ENCODE measurements around the gene ANKH. TPM values are rescaled to one million over a fixed set of nuclear protein-coding genes. Genes with fewer than 3 reads are reported as not detected.
"Not testable (repeated sequence)": the region's sequence is repeated elsewhere in the genome, so short reads cannot be mapped to it uniquely, and the experiment has no call there.

The ANKH gene
- total RNA-seq, 1 experiment from 2014 or later, result 4.7 TPM

- Mint-ChIP-seq H3K9me3 (ENCODE audit: unreplicated experiment) (no peaks in the 10 kb centered on the region), H3K36me3 (ENCODE audit: insufficient read depth, unreplicated experiment) (no peaks in the 10 kb centered on the region), H3K27me3 (ENCODE audit: insufficient read depth, unreplicated experiment) (no peaks in the 10 kb centered on the region), H3K4me3 (ENCODE audit: unreplicated experiment) (no peak overlapping the region), H3K4me1 (ENCODE audit: low read depth, unreplicated experiment) (no peaks in the 10 kb centered on the region), H3K27ac (ENCODE audit: unreplicated experiment) (no peak overlapping the region)
- no peaks in the 10 kb centered on the region for H3K4me1 ChIP-seq
- H3K27me3 ChIP-seq (replicated peaks; ENCODE audit: control insufficient read depth, insufficient read depth, low read length), result no peaks in the 10 kb centered on the region; the same call in 1 of the 2 replicates
- ChIA-PET CTCF (interaction anchor here (0.8 kb wide), 1 partner anchor 265 kb away, joined by 3 read pairs; no protein-coding TSS in a partner anchor), POLR2A (no interaction called here)
- no peaks in the 10 kb centered on the region for H3K36me3 ChIP-seq (ENCODE audit: control insufficient read depth, insufficient read depth, low read length)
- no TSS peak for BruUV-seq (replicated peaks)
- no peak for DNase-seq
- intact Hi-C loops (cut with micrococcal nuclease; ENCODE audit: unreplicated experiment), result no loop called here
- TF ChIP-seq CTCF (IDR thresholded peaks at IDR 0.05; ENCODE audit: insufficient read depth in 1 of 2, low read depth in 1 of 2, low read length in 1 of 2, severe bottlenecking in 1 of 2, unreplicated experiment in 1 of 2), result no peak
- no peak overlapping the region for H3K4me3 ChIP-seq (ENCODE audit: low read depth, low read length)
- H3K9me3 ChIP-seq, result no peaks in the 10 kb centered on the region
Observed at GRCh38 chr5:14840624-14841023, 31.0 kb downstream of the ANKH start.

GRCh38 chr5:14838396-14839319 lies 32.9 kb downstream of the ANKH start:
- no peak overlapping the region for H3K27ac Mint-ChIP-seq (ENCODE audit: unreplicated experiment)
- no peaks in the 10 kb centered on the region; the same call in 1 of the 2 replicates for H3K27me3 ChIP-seq (replicated peaks; ENCODE audit: control insufficient read depth, insufficient read depth, low read length)
- no peaks in the 10 kb centered on the region for H3K4me1 ChIP-seq
- DNase-seq, result no peak
- no peaks in the 10 kb centered on the region for H3K4me1 Mint-ChIP-seq (ENCODE audit: low read depth, unreplicated experiment)
- H3K4me3 ChIP-seq (ENCODE audit: low read depth, low read length), result no peak overlapping the region
- no TSS peak for BruUV-seq (replicated peaks)
- ChIA-PET CTCF (no interaction called here), POLR2A (no interaction called here)
- intact Hi-C loops (cut with micrococcal nuclease; ENCODE audit: unreplicated experiment), result no loop called here
- H3K9me3 ChIP-seq, result no peaks in the 10 kb centered on the region
- no peak for TF ChIP-seq CTCF (IDR thresholded peaks at IDR 0.05; ENCODE audit: insufficient read depth in 1 of 2, low read depth in 1 of 2, low read length in 1 of 2, severe bottlenecking in 1 of 2, unreplicated experiment in 1 of 2)
- no peaks in the 10 kb centered on the region for H3K36me3 ChIP-seq (ENCODE audit: control insufficient read depth, insufficient read depth, low read length)
- H3K27me3 Mint-ChIP-seq (ENCODE audit: insufficient read depth, unreplicated experiment), result no peaks in the 10 kb centered on the region
- no peak overlapping the region for H3K4me3 Mint-ChIP-seq (ENCODE audit: unreplicated experiment)
- H3K9me3 Mint-ChIP-seq (ENCODE audit: unreplicated experiment), result no peaks in the 10 kb centered on the region
- no peaks in the 10 kb centered on the region for H3K36me3 Mint-ChIP-seq (ENCODE audit: insufficient read depth, unreplicated experiment)

- H3K4me3 ChIP-seq (ENCODE audit: low read depth, low read length); CTCF ChIA-PET; H3K9me3 ChIP-seq; H3K27me3 ChIP-seq (replicated peaks; ENCODE audit: control insufficient read depth, insufficient read depth, low read length); H3K4me1 ChIP-seq; BruUV-seq (replicated peaks); H3K36me3 ChIP-seq (ENCODE audit: control insufficient read depth, insufficient read depth, low read length); H3K4me1 Mint-ChIP-seq (ENCODE audit: low read depth, unreplicated experiment); H3K4me3 Mint-ChIP-seq (ENCODE audit: unreplicated experiment); H3K27me3 Mint-ChIP-seq (ENCODE audit: insufficient read depth, unreplicated experiment); H3K9me3 Mint-ChIP-seq (ENCODE audit: unreplicated experiment); H3K36me3 Mint-ChIP-seq (ENCODE audit: insufficient read depth, unreplicated experiment); H3K27ac Mint-ChIP-seq (ENCODE audit: unreplicated experiment); DNase-seq; POLR2A ChIA-PET; intact Hi-C loops (cut with micrococcal nuclease; ENCODE audit: unreplicated experiment): not testable (repeated sequence)
Observed at GRCh38 chr5:14837423-14838122, 34.0 kb downstream of the ANKH start.

Data from Caco-2 (cell line).